ENCODE data around the gene RBM20.

DNA sequence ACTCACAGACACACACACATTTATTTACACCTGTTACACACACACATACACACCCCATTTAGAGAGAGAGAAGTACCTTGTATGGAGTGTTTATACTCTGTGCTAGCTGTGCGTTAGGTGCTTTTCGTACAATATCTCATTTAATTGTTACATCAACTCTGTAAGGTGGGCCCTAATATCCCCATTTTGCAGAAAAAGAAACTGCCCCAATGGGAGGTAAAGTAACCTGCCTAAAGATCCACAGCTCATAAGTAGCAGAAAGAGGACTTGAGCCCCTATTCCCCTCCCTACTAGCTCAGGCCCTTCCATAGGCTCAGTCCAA, 23.8 kb upstream of the RBM20 start:
- TF ChIP-seq, protein P1, sequence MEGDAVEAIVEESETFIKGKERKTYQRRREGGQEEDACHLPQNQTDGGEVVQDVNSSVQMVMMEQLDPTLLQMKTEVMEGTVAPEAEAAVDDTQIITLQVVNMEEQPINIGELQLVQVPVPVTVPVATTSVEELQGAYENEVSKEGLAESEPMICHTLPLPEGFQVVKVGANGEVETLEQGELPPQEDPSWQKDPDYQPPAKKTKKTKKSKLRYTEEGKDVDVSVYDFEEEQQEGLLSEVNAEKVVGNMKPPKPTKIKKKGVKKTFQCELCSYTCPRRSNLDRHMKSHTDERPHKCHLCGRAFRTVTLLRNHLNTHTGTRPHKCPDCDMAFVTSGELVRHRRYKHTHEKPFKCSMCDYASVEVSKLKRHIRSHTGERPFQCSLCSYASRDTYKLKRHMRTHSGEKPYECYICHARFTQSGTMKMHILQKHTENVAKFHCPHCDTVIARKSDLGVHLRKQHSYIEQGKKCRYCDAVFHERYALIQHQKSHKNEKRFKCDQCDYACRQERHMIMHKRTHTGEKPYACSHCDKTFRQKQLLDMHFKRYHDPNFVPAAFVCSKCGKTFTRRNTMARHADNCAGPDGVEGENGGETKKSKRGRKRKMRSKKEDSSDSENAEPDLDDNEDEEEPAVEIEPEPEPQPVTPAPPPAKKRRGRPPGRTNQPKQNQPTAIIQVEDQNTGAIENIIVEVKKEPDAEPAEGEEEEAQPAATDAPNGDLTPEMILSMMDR (IDR thresholded peaks at IDR 0.05): no peak
- no peak for TF ChIP-seq POLR2A (IDR thresholded peaks at IDR 0.05)

All from adrenal gland (tissue), 5 donors.